IMR-90 (cell line): ENCODE data around the gene SLC22A31.

Experiments used
- CHD1 ChIP-seq: IDR thresholded peaks from 2 replicates; pipeline ENCODE4 v1.6.1; 2012; ENCODE audit warnings: low read depth, low read length, improper control_type of control experiment
- POLR2A ChIP-seq: IDR thresholded peaks from 2 replicates; pipeline ENCODE4 v1.6.1; 2012; ENCODE audit warnings: mild to moderate bottlenecking, low read depth, low read length
- RAD21 ChIP-seq: IDR thresholded peaks from 2 replicates; pipeline ENCODE4 v1.6.1; 2012; ENCODE audit warnings: low read length, improper control_type of control experiment
- RCOR1 ChIP-seq: IDR thresholded peaks from 2 replicates; pipeline ENCODE4 v1.6.1; 2012; ENCODE audit warnings: mild to moderate bottlenecking, low read length, improper control_type of control experiment; ENCODE audit not compliant: insufficient replicate concordance
- RFX5 ChIP-seq: IDR thresholded peaks from 2 replicates; pipeline ENCODE4 v1.8.0; 2012; ENCODE audit warnings: low read depth, mild to moderate bottlenecking, low read length, moderate library complexity
- SMC3 ChIP-seq: fragments of 150-350 bp; IDR thresholded peaks from 2 replicates; pipeline ENCODE4 v1.6.1; 2016; ENCODE audit warnings: low read depth, mild to moderate bottlenecking, antibody characterized with exemption, low read length, moderate library complexity
- TF ChIP-seq, protein P1 (sequence below): conservative IDR thresholded peaks from 2 replicates; pipeline ENCODE4 v1.5.1; 2012; ENCODE audit warnings: mild to moderate bottlenecking, low read depth, low read length, improper control_type of control experiment
- TF ChIP-seq, protein P2 (sequence below): fragments of 150-350 bp; IDR thresholded peaks from 2 replicates; pipeline ENCODE4 v1.6.1; 2017; ENCODE audit warnings: mild to moderate bottlenecking, antibody characterized with exemption, low read length, low read depth
- TF ChIP-seq, protein P3 (sequence below): fragments of 150-350 bp; IDR thresholded peaks from 2 replicates; pipeline ENCODE4 v1.6.1; 2016; ENCODE audit warnings: low read depth, mild to moderate bottlenecking, low read length, moderate library complexity, borderline replicate concordance

DNA sequence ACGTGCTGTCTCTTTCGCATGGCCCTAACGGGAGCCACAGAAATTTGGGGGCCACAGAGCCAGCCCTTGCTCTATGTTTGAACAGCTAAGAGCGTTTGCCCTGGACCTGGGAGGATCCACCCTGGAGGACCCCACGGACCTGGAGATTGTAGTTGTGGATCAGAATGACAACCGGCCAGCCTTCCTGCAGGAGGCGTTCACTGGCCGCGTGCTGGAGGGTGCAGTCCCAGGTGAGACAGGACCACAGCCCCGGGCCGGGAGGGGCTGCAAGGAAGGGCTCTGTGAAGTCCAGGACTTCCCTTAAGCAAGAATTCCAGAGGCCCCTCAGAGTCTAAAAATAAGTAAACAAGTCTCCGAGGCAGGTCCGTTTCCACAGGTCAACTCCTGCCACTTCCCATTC lies 16.9 kb downstream of the SLC22A31 start:
- TF ChIP-seq, protein P1, sequence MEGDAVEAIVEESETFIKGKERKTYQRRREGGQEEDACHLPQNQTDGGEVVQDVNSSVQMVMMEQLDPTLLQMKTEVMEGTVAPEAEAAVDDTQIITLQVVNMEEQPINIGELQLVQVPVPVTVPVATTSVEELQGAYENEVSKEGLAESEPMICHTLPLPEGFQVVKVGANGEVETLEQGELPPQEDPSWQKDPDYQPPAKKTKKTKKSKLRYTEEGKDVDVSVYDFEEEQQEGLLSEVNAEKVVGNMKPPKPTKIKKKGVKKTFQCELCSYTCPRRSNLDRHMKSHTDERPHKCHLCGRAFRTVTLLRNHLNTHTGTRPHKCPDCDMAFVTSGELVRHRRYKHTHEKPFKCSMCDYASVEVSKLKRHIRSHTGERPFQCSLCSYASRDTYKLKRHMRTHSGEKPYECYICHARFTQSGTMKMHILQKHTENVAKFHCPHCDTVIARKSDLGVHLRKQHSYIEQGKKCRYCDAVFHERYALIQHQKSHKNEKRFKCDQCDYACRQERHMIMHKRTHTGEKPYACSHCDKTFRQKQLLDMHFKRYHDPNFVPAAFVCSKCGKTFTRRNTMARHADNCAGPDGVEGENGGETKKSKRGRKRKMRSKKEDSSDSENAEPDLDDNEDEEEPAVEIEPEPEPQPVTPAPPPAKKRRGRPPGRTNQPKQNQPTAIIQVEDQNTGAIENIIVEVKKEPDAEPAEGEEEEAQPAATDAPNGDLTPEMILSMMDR = no peak
- TF ChIP-seq POLR2A (no peak), SMC3 (no peak), RAD21 (no peak), RFX5 (no peak), RCOR1 (no peak), CHD1 (no peak)
- TF ChIP-seq, protein P2, sequence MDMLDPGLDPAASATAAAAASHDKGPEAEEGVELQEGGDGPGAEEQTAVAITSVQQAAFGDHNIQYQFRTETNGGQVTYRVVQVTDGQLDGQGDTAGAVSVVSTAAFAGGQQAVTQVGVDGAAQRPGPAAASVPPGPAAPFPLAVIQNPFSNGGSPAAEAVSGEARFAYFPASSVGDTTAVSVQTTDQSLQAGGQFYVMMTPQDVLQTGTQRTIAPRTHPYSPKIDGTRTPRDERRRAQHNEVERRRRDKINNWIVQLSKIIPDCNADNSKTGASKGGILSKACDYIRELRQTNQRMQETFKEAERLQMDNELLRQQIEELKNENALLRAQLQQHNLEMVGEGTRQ = no peak
- TF ChIP-seq, protein P3, sequence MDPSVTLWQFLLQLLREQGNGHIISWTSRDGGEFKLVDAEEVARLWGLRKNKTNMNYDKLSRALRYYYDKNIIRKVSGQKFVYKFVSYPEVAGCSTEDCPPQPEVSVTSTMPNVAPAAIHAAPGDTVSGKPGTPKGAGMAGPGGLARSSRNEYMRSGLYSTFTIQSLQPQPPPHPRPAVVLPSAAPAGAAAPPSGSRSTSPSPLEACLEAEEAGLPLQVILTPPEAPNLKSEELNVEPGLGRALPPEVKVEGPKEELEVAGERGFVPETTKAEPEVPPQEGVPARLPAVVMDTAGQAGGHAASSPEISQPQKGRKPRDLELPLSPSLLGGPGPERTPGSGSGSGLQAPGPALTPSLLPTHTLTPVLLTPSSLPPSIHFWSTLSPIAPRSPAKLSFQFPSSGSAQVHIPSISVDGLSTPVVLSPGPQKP = no peak
